SW480 (cell line): ENCODE measurements around the gene HLX.

Experiments
- DNase-seq: peaks from one replicate; pipeline ENCODE4 v3.0.0-alpha.2; 2016; ENCODE audit warnings: low spot score

The HLX gene

DNA sequence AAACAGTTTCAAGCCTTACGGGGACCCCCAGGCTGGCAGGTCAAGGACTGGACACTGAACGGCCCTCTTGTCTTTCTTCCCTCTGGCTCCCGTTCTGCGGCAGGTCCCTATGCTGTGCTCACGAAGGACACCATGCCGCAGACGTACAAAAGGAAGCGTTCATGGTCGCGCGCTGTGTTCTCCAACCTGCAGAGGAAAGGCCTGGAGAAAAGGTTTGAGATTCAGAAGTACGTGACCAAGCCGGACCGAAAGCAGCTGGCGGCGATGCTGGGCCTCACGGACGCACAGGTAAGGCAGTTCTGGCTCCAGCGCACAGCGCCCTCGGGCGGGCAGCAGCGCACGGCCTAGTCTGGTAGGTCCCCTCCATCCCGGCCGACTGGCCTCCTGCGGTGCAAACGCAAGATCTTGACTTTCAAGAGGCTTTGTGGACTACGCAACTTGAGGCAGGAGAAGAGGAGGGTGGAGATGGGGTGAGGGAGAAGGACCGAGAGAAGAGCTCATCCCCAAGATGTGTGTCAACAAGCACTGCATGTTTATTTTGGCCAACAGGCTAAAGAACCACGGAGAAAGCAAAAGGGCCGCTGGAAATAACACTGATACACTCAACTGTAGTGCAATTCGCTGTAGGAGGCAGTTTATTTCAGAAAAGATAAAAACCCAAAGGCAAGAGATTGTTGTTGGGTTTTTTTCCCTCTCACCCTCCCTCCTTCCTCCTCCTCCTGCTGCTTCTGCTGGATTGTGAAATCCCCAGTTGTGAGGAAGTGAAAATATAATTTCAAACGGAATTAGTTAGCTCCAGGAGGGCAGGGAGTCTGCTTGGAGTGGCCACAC, 3.0 kb downstream of the HLX start:
- no peak for DNase-seq

DNA sequence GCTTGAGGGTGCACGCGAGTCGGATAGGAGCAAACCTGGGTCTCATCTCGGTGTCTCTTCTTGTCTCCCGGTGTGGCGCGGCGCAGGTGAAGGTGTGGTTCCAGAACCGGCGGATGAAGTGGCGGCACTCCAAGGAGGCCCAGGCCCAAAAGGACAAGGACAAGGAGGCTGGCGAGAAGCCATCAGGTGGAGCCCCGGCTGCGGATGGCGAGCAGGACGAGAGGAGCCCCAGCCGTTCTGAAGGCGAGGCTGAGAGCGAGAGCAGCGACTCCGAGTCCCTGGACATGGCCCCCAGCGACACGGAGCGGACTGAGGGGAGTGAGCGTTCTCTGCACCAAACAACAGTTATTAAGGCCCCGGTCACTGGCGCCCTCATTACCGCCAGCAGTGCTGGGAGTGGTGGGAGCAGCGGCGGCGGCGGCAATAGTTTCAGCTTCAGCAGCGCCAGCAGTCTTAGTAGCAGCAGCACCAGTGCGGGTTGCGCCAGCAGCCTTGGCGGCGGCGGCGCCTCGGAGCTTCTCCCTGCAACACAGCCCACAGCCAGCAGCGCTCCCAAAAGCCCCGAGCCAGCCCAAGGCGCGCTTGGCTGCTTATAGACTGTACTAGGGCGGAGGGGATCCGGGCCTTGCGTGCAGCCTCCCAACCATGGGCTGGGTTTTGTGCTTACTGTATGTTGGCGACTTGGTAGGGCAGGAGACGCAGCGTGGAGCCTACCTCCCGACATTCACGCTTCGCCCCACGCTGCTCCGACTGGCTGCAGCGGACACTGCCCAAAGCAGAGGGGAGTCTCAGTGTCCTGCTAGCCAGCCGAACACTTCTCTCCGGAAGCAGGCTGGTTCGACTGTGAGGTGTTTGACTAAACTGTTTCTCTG, 5.1 kb downstream of the HLX start:
- DNase-seq, result no peak

GRCh38 chr1:220884981-220885918, 6.0 kb downstream of the HLX start:
- DNase-seq, result no peak

DNA sequence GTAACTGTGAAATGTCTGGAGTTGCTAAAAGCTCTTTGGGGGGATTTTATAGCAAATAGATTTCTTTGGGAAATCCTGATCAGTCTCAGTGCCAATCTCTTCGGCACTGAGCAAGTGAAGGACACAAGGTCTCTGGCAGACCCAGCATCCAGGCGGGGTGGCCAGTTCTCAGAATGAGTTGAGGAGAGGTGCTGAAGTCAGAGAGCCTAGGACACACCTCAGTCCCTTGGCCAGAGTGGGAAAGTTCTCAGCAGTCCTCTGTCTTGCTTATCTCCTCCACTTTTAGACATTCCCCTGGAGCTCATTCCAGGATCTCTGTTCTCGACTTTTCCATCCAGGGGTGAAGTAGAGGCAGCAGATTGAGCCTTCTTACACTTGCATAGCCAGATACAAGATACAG, 6.7 kb downstream of the HLX start:
- no peak for DNase-seq

DNA sequence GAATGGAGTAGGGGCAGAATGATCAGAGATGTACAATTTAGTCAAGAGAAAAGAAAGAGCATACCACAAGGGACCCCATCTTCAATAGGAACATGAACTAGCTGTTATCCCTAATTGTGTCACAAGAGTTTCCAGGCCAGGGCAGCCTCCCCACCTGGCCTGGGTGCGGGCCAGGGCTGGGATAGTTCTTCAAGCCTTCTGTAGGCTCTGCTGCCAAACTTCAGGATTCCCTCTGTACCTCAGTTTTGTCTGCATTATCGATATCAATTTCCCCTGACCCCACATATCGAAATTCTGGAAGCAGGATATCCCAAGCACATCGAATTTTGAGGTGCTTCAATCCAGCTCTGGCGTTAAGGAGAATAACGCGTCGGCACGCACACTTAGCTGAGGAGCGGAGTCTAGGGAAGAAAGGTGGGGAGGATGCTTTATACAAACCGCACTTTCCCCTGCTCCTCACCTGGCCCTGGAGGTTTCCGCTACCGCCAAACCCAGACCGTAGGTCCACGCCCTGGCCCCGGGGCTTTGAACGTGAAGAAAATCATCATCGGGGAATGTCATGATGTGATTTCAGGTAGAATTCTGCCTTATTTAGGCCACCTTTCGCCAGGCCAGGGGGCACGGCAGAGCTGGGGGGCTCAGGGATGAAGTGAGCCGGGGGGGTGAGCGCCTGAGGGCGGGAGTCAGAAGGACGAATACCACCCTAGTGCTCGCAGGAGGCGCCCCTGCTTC, 7.4 kb downstream of the HLX start:
- DNase-seq, result no peak

GRCh38 chr1:220887202-220887519, 7.9 kb downstream of the HLX start:
- no peak for DNase-seq

GRCh38 chr1:220887520-220888416, 8.5 kb downstream of the HLX start:
- DNase-seq, result no peak

GRCh38 chr1:220888417-220888986, 9.3 kb downstream of the HLX start:
- no peak for DNase-seq

DNA sequence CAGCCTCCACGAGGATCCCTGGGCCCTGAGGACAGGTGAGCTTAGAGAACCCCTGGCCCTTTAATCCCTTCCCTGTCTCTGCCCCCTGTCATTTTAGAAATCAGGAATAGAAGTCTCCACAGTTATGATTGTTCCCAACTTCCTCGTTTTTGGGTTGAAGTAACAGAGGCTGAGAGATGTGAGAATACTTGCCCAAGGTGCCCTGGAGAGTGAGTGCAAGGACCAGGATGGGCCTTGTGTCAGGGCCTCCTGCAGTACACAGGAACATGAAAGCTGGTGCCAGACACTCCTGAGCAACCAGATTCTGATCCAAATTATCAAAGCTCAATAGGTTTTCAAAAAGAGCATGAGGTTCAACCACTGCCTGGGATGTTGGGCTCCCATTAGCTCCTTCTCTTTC, 10.1 kb downstream of the HLX start:
- no peak for DNase-seq

DNA sequence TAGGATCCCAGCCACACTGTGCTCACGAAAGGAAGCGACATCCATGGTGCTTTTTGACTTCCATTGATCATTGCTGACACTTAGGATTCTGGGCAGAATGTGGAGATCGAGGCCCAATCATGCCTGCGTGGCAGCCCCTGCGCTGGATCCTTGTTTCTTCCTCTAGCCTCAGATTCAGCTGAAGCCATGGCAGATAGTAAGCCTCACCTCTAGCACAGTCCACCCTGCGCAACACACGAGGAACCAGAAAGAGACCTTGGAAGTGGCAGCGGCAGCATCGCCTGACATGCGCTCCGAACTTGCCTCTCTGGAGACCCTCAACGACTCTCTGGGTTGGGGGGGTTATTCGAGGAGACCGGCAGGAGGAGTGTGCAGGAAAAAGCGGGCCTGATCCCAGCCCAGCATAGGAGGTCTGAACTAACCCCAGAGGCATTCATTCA, 10.6 kb downstream of the HLX start:
- no peak for DNase-seq

GRCh38 chr1:220890602-220891001, 11.4 kb downstream of the HLX start:
- no peak for DNase-seq

- no peak for DNase-seq
These were observed 12.2 kb downstream of the HLX start for GRCh38 chr1:220891224-220892085.

DNA sequence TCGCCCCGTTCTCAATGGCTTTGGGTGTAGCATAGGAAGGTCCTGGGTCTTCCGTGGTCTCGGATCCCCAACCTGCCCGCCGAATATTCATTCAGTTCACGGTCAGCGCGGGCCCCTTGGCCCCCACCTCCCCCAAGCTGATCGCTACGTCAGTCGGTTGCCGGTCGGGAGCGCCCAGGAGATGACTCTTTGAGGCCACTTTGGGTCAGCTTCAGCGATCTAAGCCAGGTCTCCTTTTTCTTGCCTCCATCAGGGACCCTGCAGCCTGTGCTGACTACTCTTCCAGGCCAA, 12.8 kb downstream of the HLX start:
- no peak for DNase-seq

GRCh38 chr1:220892997-220893700, 13.9 kb downstream of the HLX start:
- no peak for DNase-seq

DNA sequence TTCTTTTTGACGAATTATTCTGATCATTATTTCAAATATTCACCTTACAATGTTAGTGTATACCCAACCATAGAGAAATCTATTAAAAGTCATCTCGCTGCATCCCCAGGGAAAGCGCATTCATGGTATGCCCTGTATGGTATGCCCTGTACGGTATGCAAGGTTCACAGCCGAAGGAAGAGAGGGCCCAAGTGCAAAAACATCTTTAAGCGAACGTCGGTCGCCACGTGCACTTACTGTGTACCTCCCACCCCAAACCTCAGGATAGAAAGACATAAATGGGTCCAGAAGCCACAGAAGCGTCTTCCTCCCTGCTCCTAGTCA, 14.4 kb downstream of the HLX start:
- no peak for DNase-seq

DNA sequence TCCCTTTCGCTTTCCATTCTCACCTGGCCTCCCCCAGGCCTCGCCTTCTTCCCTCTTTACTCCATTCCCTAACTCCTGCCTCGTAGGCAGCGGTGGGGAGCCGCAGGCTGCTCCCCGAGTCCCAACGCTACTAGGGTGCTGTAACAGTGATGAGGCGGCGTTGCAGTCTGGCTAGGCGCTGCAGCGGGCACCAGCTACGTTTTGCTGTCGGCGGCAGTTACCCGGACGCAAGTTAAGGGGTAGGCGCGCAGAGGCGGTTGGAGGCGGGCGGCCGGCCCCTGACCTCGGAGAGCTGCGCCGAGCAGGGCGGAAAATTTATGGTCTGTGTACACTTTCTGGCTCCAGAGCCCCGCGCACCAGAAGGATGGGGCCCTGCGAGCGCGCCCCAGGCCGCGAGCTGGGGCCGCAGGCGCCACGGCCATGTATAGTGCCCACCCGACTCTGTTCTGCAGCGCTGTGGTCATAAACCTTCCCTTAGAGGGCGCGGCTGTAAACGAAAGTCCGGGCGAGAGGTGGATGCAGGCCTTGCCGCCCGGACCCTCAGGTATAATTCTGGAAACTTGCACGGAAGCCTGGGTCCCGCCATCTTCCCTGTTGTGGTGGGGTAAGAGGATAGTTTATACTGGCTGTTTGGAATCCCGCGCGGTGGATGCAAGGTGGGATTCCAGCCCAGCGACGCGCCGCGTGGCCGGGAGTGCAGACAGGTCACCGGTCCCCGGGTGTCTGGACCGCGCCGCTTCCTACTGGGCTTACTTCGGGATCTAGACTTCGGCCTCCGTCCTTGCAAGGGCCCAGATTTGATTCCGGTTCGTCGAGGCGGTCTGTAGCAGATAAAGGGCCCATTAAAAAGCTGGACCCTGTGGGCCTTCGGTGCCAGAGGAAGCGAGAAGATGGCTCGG, 15.0 kb downstream of the HLX start:
- DNase-seq, result no peak

- DNase-seq, result no peak
These were observed 15.6 kb downstream of the HLX start for GRCh38 chr1:220894924-220895256.

DNA sequence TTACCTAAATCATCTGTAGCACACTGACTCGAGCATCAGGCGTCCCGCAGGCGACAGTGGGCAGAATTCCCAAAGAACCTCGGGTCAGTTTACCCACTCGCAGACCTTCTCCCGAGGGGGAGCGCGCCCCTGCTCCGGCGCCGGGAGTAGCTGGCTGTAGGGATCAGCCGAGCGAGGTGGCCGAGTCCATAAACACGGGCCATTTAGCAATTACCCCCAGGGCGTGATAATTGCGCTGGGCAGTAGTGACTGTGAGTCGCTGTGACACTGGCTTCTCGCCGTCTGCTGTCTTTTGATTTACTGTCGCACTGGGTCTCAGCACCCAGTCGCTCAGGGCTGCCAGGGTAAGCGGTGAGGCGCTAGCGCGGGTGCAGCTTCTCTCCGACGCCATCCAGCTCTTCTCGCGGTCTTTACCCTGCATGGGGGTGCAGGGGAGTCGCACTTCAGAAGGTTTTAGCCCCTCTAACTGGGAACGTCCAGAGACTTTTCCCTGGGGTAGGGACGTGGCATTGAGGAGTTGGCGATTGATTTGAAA, 16.2 kb downstream of the HLX start:
- no peak for DNase-seq
